HepG2 (cell line): ENCODE measurements around the gene GPR15LG. TPM values are rescaled to one million over a fixed set of nuclear protein-coding genes. Genes with fewer than 3 reads are reported as not detected.

Source experiments
- ATAC-seq: fragments of 200-7000 bp; cut with Tn5 transposase; 3 replicates; pipeline ENCODE4 v1.9.1; 2020; ENCODE audit warnings: mild to moderate bottlenecking, moderate library complexity
- BruUV-seq: library from RNA; stranded (reverse); fragments of 400-500 nt; replicated peaks from 2 replicates; lab custom pipeline; 2021; lab: Mats Ljungman, UMichigan
- CTCF ChIA-PET: fragments of 300-600 bp; formaldehyde crosslinking; extraction: SDS; loops from one replicate; lab custom pipeline; 2021; ENCODE audit warnings: low total read pairs, inconsistent platforms, low intra/inter-chr PET ratio; lab: Yijun Ruan, JAX
- POLR2A ChIA-PET: fragments of 350-600 bp; sonication (Branson Sonifier 250); formaldehyde crosslinking; loops from one replicate; lab custom pipeline; 2020; ENCODE audit warnings: antibody characterized with exemption, inconsistent platforms; lab: Yijun Ruan, JAX
- DNase-seq: peaks from one replicate; pipeline ENCODE4 v3.0.0-alpha.2; 2015; ENCODE audit warnings: low spot score
- FAIRE-seq: peaks from 3 replicates; lab custom pipeline; 2011; peaks lifted over from hg19 to GRCh38; lab: Jason Lieb, UNC
- H2AFZ ChIP-seq: one replicate; pipeline ENCODE4 v1.6.1; 2011; ENCODE audit warnings: low read length, inconsistent platforms
- H3K27ac ChIP-seq: fragments of 300-600 bp; 3 replicates; pipeline ENCODE4 v1.8.0; 2011; ENCODE audit warnings: mixed run types, mild to moderate bottlenecking, mixed read lengths, low read length, inconsistent platforms; ENCODE audit not compliant: insufficient read depth; ENCODE audit errors: extremely low read length
- H3K27me3 ChIP-seq, 2 experiments: fragments of 200-600 bp in 1 of 2; 2 replicates in 1 of 2; 3 replicates in 1 of 2; pipeline versions ENCODE4 v1.6.0 to v1.8.0; 2011; ENCODE audit warnings: low read length in 2 of 2, mild to moderate bottlenecking in 2 of 2, moderate library complexity in 2 of 2, inconsistent platforms in 1 of 2; ENCODE audit not compliant: insufficient read depth in 2 of 2, control insufficient read depth in 1 of 2
- H3K36me3 ChIP-seq, 2 experiments: fragments of 200-600 bp in 1 of 2; replicated peaks in 1 of 2; 2 replicates in 1 of 2; 3 replicates in 1 of 2; pipeline versions ENCODE4 v1.5.1 to v1.8.0; 2011; ENCODE audit warnings: low read length in 2 of 2, inconsistent platforms in 1 of 2; ENCODE audit not compliant: insufficient read depth in 2 of 2, control insufficient read depth in 1 of 2
- H3K4me1 ChIP-seq: 2 replicates; pipeline ENCODE4 v1.5.1; 2012; ENCODE audit warnings: low read length, inconsistent platforms; ENCODE audit not compliant: insufficient read depth
- H3K4me2 ChIP-seq: 2 replicates; pipeline ENCODE4 v1.6.0; 2011; ENCODE audit warnings: low read depth, low read length, inconsistent platforms
- H3K4me3 ChIP-seq, 3 experiments: fragments of 200-600 bp in 1 of 3; sonication (generic), shearing (Covaris generic) in 1 of 3; replicated peaks in 1 of 3; 2 replicates each; pipeline ENCODE4 v1.5.1; 2011 to 2016; ENCODE audit warnings: low read length in 3 of 3, inconsistent platforms in 2 of 3, low read depth in 2 of 3, mild to moderate bottlenecking in 2 of 3, control low read depth in 1 of 3, mixed read lengths in 1 of 3; ENCODE audit not compliant: insufficient read depth in 1 of 3
- H3K79me2 ChIP-seq: one replicate; pipeline ENCODE4 v1.6.1; 2011; ENCODE audit warnings: low read length, inconsistent platforms; ENCODE audit not compliant: insufficient read depth
- H3K9ac ChIP-seq: 2 replicates; pipeline ENCODE4 v1.6.0; 2011; ENCODE audit warnings: mild to moderate bottlenecking, low read depth, low read length, inconsistent platforms; ENCODE audit not compliant: insufficient read depth
- H3K9me3 ChIP-seq: 2 replicates; pipeline ENCODE4 v1.5.1; 2012; ENCODE audit warnings: mild to moderate bottlenecking, low read length
- H4K20me1 ChIP-seq: 2 replicates; pipeline ENCODE4 v1.6.0; 2011; ENCODE audit warnings: inconsistent platforms, mild to moderate bottlenecking, low read length, moderate library complexity; ENCODE audit not compliant: insufficient read depth
- EZH2 ChIP-seq: conservative IDR thresholded peaks from 2 replicates; pipeline ENCODE4 v1.6.1; 2012; ENCODE audit warnings: mild to moderate bottlenecking, low read depth, low read length, moderate library complexity
- GPN1 ChIP-seq: sonication (generic); formaldehyde crosslinking; IDR thresholded peaks from 2 replicates; pipeline ENCODE4 v1.5.1; 2020; ENCODE audit warnings: missing genetic modification reagents, borderline replicate concordance
- HES4 ChIP-seq: sonication (generic); formaldehyde crosslinking; IDR thresholded peaks from 2 replicates; pipeline ENCODE4 v1.9.0; 2021; ENCODE audit warnings: mild to moderate bottlenecking, missing genetic modification reagents, borderline replicate concordance
- MAFG ChIP-seq: sonication (generic); formaldehyde crosslinking; IDR thresholded peaks from 2 replicates; pipeline ENCODE4 v1.5.1; 2020; ENCODE audit warnings: mild to moderate bottlenecking, missing genetic modification reagents
- PHF21A ChIP-seq: sonication (generic); formaldehyde crosslinking; IDR thresholded peaks from 2 replicates; pipeline ENCODE4 v1.5.0; 2020; ENCODE audit warnings: mild to moderate bottlenecking, missing genetic modification reagents
- STAT6 ChIP-seq: sonication (generic); formaldehyde crosslinking; IDR thresholded peaks from 2 replicates; pipeline ENCODE4 v1.4.0; 2020; ENCODE audit warnings: missing genetic modification reagents, mild to moderate bottlenecking, borderline replicate concordance
- U2AF2 ChIP-seq: fragments of 200-400 bp; formaldehyde crosslinking; IDR thresholded peaks from 2 replicates; pipeline ENCODE4 v1.6.1; 2017; ENCODE audit warnings: low read depth, mild to moderate bottlenecking, low read length
- ZFP82 ChIP-seq: sonication (generic); formaldehyde crosslinking; IDR thresholded peaks from 2 replicates; pipeline ENCODE4 v1.5.1; 2020; ENCODE audit warnings: mild to moderate bottlenecking, missing genetic modification reagents, borderline replicate concordance
- ZNF260 ChIP-seq: sonication (generic); formaldehyde crosslinking; IDR thresholded peaks from 2 replicates; pipeline ENCODE4 v1.4.0; 2020; ENCODE audit warnings: missing genetic modification reagents, low read depth, mild to moderate bottlenecking, borderline replicate concordance
- ZNF629 ChIP-seq: sonication (generic); formaldehyde crosslinking; conservative IDR thresholded peaks from 2 replicates; pipeline ENCODE4 v1.5.0; 2020; ENCODE audit warnings: missing genetic modification reagents
- ZNF639 ChIP-seq: conservative IDR thresholded peaks from 2 replicates; pipeline ENCODE4 v1.6.1; 2018; ENCODE audit warnings: missing genetic modification reagents
- WGBS: methylation state at CpG from one replicate; pipeline ENCODE4 v1.1.6; 2017; ENCODE audit warnings: low lambda C conversion rate; 5-methylcytosine and 5-hydroxymethylcytosine counted together
- in situ Hi-C: cut with HindIII; loops from 2 replicates; pipeline ENCODE4 v1.10.0; 2017; ENCODE audit warnings: low pct_unique_long_range_greater_than_20kb; ENCODE audit not compliant: extremely low pct_ligation_motif_present
- intact Hi-C: fragments of 100-400 bp; cut with micrococcal nuclease; formaldehyde crosslinking; loops from one replicate; pipeline ENCODE4 v1.10.0; 2022; ENCODE audit not compliant: unreplicated experiment
- polyA plus RNA-seq, 8 experiments: library from polyadenylated mRNA; depleted of rRNA in 3 of 8; stranded (reverse) in 7 of 8; unstranded in 1 of 8; fragments of >200 nt; fragmentation: Illumina TruSeq in 4 of 8; extraction: Trizol in 4 of 8; gene quantifications; 2 replicates each; pipeline versions ENCODE4 v1.2.1 to v1.2.3, GENCODE V29; 2011 to 2016; ENCODE audit warnings: low read depth in 4 of 8, missing spikeins in 1 of 8, mixed read lengths in 1 of 8; ENCODE audit not compliant: insufficient read depth in 1 of 8
- total RNA-seq, 5 experiments: library from RNA; depleted of rRNA; stranded (reverse); fragments of >200 nt; fragmentation: Illumina TruSeq; extraction: Trizol; gene quantifications; 2 replicates each; pipeline ENCODE4 v1.2.3, GENCODE V29; 2016; ENCODE audit warnings: low read depth in 1 of 5

Gene GPR15LG
- total and polyA plus RNA-seq, 2 of the 13 experiments (the other 11 are each of a cell fraction or from before 2014, with no cell fraction given): not detected

- H3K9ac ChIP-seq: no peak overlapping the region
- H3K27me3 ChIP-seq: peaks cover 0 to 9% of the 10 kb centered on the region in 2 experiments; a peak in 3 of 5 replicates
- intact Hi-C loops (no loop called here), in situ Hi-C loops (no loop called here)
- DNase-seq: no peak
- H3K36me3 ChIP-seq: no peaks in the 10 kb centered on the region
- no TSS peak for BruUV-seq
- H3K4me3 ChIP-seq: no peak overlapping the region; a peak in 1 of 6 replicates
- no peaks in the 10 kb centered on the region for H3K9me3 ChIP-seq
- 38% methylated on average over 9 of the region's 9 CpGs for WGBS
- no peak overlapping the region for H3K27ac ChIP-seq
- ChIA-PET CTCF (no interaction called here), POLR2A (no interaction called here)
- H3K4me1 ChIP-seq: peaks cover 18% of the 10 kb centered on the region
- no peak for FAIRE-seq
- peak overlapping the region; percentile 49; the same call in 1 of the 2 replicates for H3K4me2 ChIP-seq
- H3K79me2 ChIP-seq: no peaks in the 10 kb centered on the region
- H2AFZ ChIP-seq: no peak overlapping the region
- TF ChIP-seq ZFP82 (CRISPR knock-in tag) (no peak), ZNF629 (CRISPR knock-in tag) (peak; percentile 75)
- H4K20me1 ChIP-seq: no peaks in the 10 kb centered on the region
- peak; percentile 31; the same call in 2 of the 3 replicates for ATAC-seq
These were observed 889 bp upstream of the GPR15LG start for GRCh38 chr10:84172467-84173356.

- Histone ChIP-seq H3K4me2 (no peak overlapping the region), H3K4me1 (peaks cover 18% of the 10 kb centered on the region), H3K79me2 (no peaks in the 10 kb centered on the region), H3K36me3 (no peaks in the 10 kb centered on the region), H2AFZ (no peak overlapping the region), H3K9ac (no peak overlapping the region), H3K27me3 (peaks cover 0 to 9% of the 10 kb centered on the region in 2 experiments; a peak in 3 of 5 replicates), H3K27ac (no peak overlapping the region), H3K4me3 (no peak overlapping the region), H4K20me1 (no peaks in the 10 kb centered on the region), H3K9me3 (no peaks in the 10 kb centered on the region)
- CTCF ChIA-PET: no interaction called here
- FAIRE-seq (no peak), DNase-seq (no peak), ATAC-seq (no peak)
- in situ Hi-C loops (no loop called here), intact Hi-C loops (no loop called here)
- 34% methylated on average over 6 of the region's 6 CpGs for WGBS
- BruUV-seq: no TSS peak
- POLR2A ChIA-PET: no interaction called here
- TF ChIP-seq ZNF639: no peak
- no peak for TF ChIP-seq MAFG (CRISPR knock-in tag)
- TF ChIP-seq HES4: no peak
- no peak for TF ChIP-seq STAT6 (CRISPR knock-in tag)
- TF ChIP-seq PHF21A (CRISPR knock-in tag): no peak
- no peak for TF ChIP-seq ZNF260
- no peak for TF ChIP-seq EZH2
- no peak for TF ChIP-seq GPN1 (CRISPR knock-in tag)
- no peak for TF ChIP-seq U2AF2
These were observed 1.8 kb downstream of the GPR15LG start for GRCh38 chr10:84175436-84175835.
